Stimulated activated CD8-positive, alpha-beta memory T cell treated with anti-CD3 and anti-CD28 coated beads, Interleukin-12 subunit alpha, Interleukin-12 subunit beta, amount 100 ng/mL, for 24 hours (primary cell): ENCODE measurements around the gene PRR5.
A peak's percentile ranks its signal among the peaks of the same experiment; 100 is the strongest.
"Not testable (repeated sequence)": the region's sequence is repeated elsewhere in the genome, so short reads cannot be mapped to it uniquely, and the experiment has no call there.

ENCODE experiments used
- DNase-seq: peaks from one replicate; pipeline ENCODE4 v3.0.0-alpha.2; 2020; ENCODE audit errors: extremely low read depth

Gene PRR5

GRCh38 chr22:44701824-44702478 is at the start of gene PRR5:
TSS of gene PRR5 (plus strand) at chr22:44702204. CDS start at chr22:44702475, 271 bp downstream.
- DNase-seq, result peak; percentile 51

DNA sequence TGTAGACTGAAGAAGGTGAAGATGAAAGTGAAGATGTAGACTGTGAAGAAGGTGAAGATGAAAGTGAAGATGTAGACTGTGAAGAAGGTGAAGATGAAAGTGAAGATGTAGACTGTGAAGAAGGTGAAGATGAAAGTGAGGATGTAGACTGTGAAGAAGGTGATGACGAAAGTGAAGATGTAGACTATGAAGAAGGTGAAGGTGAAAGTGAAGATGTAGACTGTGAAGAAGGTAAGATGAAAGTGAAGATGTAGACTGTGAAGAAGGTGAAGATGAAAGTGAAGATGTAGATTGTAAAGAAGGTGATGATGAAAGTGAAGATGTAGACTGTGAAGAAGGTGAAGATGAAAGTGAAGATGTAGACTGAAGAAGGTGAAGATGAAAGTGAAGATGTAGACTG is 49.1 kb upstream of the PRR5 start:
- not testable (repeated sequence) for DNase-seq

GRCh38 chr22:44658311-44658953 is 43.6 kb upstream of the PRR5 start:
- no peak for DNase-seq

- DNase-seq, result no peak
These were observed 42.9 kb upstream of the PRR5 start for GRCh38 chr22:44659140-44659539.

GRCh38 chr22:44660051-44660830 is 41.8 kb upstream of the PRR5 start:
- DNase-seq, result no peak

- no peak for DNase-seq
These were observed 40.9 kb upstream of the PRR5 start for GRCh38 chr22:44661070-44661469.

DNA sequence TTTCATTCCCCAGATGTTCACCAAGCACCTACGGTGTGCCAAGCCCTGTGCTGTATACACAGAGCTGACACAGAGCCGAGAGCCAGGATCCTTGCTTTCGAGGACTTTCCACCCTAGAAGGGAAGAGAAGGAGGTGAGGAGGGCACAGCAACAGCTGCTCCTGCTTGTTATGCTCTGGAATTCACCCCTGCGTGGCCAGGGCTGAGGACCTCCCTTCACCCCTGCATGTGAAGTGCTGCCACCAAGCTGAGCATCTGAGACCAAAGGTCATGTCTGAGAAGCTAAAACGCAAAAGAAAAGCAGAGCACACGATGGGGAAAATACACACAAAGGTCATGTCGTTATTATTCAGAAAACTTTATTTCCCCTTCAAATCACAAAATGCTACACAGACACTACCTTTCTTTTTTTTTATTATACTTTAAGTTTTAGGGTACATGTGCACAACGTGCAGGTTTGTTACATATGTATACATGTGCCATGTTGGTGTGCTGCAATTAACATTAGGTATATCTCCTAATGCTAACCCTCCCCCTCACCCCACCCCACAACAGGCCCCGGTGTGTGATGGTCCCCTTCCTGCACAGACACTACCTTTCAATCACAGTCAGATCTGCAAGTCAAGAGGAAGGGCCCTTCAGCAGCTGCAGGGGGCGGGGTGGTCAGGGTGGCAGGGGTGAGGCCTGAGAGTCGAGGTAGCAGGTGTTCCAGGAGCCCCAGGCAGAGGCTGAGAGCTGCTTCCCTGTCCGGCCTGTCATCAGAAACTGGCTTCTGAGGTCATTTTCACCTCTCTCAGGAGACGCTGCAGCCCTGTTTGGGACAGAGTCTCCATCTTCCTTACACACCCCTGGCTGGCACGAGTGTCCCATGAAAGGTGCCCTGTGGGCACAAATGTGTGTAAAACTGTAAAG is 40.1 kb upstream of the PRR5 start:
- no peak for DNase-seq

- DNase-seq, result no peak
These were observed 38.6 kb upstream of the PRR5 start for GRCh38 chr22:44663256-44663999.

DNA sequence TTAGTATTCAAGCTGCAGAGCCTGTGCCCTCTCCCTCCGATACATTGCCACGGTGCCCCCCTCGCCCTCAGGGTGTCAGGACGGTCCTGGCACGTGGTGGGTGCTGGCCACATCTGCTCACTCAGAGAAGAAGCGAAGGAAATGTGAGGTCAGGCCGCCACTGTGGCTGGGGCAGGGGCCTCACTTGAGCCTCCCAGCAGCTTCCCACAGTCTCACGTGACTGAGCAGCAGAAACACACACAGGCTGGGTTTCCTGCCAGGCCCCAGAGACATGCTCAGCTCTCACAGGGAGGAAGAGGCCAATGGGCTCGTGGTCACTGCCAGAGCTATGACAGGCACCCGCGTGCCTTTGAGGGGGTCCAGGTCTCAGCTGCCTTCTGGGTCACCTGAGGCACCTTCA is 37.9 kb upstream of the PRR5 start:
- no peak for DNase-seq

GRCh38 chr22:44665115-44665514 is 36.9 kb upstream of the PRR5 start:
- DNase-seq, result no peak

DNA sequence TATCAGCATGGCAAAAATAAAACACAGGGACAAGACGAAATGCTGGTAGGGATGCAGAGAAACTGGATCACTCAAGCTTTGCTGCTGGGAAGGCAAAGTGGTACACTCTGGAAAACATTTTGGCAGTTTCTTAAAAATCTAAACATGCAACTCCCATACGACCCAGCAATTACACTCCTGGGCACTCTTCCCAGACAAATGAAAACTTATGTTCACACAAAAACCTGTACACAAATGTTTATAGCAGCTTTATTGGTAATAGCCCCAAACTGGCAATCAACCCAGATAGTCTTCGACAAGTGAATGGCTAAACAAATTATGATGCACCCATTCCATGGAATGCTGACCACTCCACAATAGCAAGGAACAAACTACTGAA is 35.8 kb upstream of the PRR5 start:
- no peak for DNase-seq

- no peak for DNase-seq
These were observed 34.7 kb upstream of the PRR5 start for GRCh38 chr22:44667276-44667675.

DNA sequence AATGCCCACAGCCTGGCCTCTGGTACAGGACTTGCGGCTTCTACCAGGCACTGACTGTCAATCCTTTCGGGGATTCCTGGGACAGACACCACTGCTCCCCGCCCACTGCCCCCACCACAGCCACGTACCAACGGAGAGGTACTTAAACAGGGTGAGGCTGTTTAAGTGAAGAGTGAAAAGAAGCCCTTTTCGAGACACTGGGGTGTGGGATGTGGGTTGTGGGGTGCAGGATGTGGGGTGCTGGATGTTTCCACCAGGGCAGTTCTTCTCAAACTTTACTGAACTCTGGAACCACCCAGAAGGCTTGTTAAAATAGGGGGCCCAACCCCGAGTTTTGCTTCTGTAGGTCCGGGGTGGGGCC is 34.2 kb upstream of the PRR5 start:
- DNase-seq, result no peak

GRCh38 chr22:44668190-44668885 is 33.7 kb upstream of the PRR5 start:
- DNase-seq, result no peak

DNA sequence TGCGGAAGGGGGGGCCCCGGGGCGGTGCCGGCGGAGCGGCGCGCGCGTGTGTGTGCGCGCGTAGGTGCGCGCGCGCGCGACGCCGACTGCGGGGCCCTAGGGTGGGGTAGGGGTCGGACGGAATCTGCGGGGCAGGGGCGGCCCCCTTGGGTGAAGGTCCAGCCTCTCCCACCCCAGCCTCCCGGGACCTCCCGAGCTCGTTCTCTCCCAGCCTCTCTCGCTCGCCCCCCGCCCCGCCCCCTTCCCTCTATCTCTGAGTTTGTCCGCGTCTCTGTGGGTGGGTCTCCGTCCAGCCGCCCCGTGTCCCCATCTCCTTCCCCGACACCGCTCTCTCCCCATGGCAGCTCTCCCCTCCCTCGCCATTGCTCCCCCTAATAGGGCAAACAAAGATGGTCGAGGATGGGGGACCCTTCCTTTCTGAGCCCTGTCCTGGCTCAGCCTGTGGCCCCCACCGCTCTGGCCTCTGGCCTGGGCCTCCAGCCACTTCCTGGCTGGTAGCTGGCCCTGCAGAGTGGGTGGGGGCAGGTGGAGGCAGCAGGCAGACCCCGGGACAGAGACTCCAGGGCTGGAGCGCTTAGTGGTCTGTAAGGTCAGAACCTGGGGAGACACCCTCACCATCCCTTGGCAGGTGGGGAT is 33.0 kb upstream of the PRR5 start:
- DNase-seq, result no peak

DNA sequence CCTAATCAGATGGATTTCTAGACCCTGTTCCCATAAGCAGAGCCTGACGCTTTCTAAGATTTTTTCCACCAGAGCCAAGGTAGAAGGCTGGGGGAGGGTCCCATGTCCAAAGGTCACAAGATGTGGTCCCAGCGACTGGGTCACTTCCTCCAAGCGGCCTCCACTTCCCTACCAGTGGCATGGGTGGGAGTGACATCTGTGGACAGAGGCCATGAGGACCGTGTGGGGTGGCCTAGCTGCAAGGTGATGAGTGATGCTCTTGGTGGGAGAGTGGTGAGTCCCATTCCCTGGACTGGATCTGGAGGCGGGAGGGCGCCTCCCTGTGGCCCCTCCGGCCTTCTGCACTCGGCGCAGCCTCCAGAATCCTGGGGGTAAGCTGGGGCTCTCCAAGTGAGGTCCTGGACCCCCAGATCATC is 32.4 kb upstream of the PRR5 start:
- DNase-seq, result no peak

- no peak for DNase-seq
These were observed 31.6 kb upstream of the PRR5 start for GRCh38 chr22:44670220-44670988.

DNA sequence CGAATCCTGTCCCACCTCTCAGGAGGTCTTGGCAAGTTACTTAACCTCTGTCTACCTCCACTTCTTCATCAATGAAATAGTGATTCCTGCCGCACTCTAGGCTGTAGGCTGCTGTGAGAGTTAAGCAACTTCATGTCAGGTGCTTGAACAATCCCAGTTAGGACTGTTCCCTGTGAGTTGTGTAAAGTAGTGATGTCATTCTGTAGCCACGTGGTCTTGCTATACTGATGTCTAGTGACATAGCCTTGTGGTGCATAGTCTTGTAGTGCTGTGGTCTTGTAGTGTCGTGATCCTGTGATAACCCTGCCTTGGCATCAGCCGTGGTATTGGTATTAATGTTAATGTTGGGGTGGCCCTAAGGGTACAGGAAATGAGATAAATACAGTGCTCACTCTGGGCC is 30.3 kb upstream of the PRR5 start:
- no peak for DNase-seq

DNA sequence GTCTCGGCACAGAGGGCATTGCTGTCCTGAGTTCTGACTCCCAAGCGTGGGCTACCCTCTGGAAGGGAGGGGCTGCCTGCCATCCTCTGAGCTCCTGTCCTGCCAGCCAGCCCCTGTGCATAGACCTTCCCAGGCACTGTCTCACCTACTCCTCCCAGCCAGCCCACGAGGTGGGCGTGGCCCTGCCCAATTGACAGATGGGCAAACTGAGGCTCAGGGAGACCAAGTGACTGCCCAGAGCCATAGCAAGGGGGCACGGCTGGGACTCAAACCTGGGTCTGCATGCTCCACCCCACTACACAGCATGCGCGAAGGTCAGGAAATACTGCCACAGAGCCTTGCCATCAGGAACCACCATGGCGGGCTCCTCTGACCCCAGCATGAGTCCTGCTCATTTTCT is 29.4 kb upstream of the PRR5 start:
- no peak for DNase-seq
